T-helper 2 cell treated with Interferon-gamma antibody and Interleukin-4, amounts not matched to agents 100 ng/mL and 5 ng/mL, for 36 hours (primary cell): Measurements from ENCODE around the gene ABCB1. TPM values are rescaled to one million over a fixed set of nuclear protein-coding genes. Genes with fewer than 3 reads are reported as not detected.

ENCODE experiments used
- intact Hi-C: fragments of 100-400 bp; cut with micrococcal nuclease; formaldehyde crosslinking; loops from one replicate; pipeline ENCODE4 v1.15.1; 2023
- total RNA-seq: library from RNA; stranded (reverse); gene quantifications from 2 replicates; pipeline ENCODE4 v1.2.3, GENCODE V29; 2022

The ABCB1 gene
- total RNA-seq, 1 donor from 2014 or later = 3.7 TPM

GRCh38 chr7:87517891-87518290 is 82.8 kb downstream of the ABCB1 start:
- intact Hi-C loops = no loop called here

- intact Hi-C loops = no loop called here
These were observed 83.4 kb downstream of the ABCB1 start for GRCh38 chr7:87517136-87517815.

- intact Hi-C loops = no loop called here
These were observed 86.8 kb downstream of the ABCB1 start for GRCh38 chr7:87513735-87514335.

GRCh38 chr7:87512906-87513305 is 87.8 kb downstream of the ABCB1 start:
- intact Hi-C loops = no loop called here

DNA sequence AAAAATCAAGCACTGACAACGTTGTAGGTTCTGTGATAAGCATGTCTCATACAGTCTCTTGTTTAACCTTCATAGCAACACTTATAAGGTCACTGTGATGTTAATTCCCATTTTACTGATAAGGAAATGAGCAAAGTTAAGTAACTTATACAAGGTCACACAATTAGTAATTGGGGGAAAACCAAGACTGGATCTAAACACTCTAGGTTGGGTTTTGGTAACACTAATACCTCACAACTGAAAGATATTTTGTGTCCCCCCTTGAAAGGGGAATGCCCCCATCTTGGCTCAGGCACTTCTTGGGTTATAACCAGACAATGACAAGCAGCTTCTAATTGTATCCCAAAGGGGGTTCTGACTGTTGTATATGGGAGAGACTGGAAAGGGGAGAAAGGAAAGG is 89.2 kb downstream of the ABCB1 start:
- intact Hi-C loops = no loop called here

DNA sequence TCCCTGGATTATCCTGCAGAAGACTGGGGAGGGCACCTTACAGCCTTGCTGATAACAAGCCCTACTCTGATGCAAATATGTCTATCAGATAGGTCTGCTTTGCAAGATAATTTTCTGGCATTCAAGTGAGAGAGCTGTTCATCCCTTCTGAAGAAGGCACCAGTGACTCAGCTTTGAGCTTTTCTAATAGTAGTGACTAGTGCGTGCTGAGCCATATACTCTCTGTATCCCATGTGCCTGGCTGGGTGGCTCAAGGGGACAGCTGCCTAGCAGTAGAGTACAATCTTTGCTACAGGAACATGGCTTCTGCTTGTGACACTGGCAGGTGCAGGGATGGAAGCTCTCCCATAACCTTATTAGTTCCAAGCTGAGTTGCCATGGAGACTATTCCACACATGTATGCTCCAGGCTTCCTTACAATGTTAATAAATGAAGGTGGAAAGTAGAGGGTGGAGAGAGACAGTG is 90.2 kb downstream of the ABCB1 start:
- intact Hi-C loops = no loop called here

GRCh38 chr7:87507446-87507845 is 93.2 kb downstream of the ABCB1 start:
- intact Hi-C loops = loop anchor here (10.0 kb wide), 1 partner anchor 287 kb away; no protein-coding TSS in a partner anchor

GRCh38 chr7:87506246-87507180 is 94.2 kb downstream of the ABCB1 start:
- intact Hi-C loops = loop anchor here (10.0 kb wide), 1 partner anchor 288 kb away; no protein-coding TSS in a partner anchor

GRCh38 chr7:87505557-87506245 is 95.0 kb downstream of the ABCB1 start:
- intact Hi-C loops = loop anchor here (10.0 kb wide), 1 partner anchor 289 kb away; no protein-coding TSS in a partner anchor

- intact Hi-C loops = loop anchor here (10.0 kb wide), 1 partner anchor 290 kb away; no protein-coding TSS in a partner anchor
These were observed 95.6 kb downstream of the ABCB1 start for GRCh38 chr7:87505122-87505521.

DNA sequence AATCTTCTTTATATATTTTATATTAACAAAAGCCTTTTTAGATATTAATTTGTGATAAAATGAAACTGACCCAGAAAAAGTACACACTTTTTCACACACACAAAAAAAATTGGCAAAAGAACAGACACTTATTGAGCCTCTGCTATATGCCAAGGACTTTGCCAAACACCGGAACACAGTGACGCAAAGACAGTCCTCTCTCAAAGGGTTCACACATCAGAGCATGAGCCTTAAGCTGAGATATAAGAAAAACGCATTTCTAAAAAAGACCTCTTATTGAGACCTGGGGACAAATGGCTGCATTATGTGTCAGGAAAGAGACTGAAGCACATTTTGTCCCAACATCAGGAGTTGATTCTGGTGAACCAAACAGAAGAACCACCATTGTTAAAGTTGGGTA is 101.2 kb downstream of the ABCB1 start:
- intact Hi-C loops = no loop called here

DNA sequence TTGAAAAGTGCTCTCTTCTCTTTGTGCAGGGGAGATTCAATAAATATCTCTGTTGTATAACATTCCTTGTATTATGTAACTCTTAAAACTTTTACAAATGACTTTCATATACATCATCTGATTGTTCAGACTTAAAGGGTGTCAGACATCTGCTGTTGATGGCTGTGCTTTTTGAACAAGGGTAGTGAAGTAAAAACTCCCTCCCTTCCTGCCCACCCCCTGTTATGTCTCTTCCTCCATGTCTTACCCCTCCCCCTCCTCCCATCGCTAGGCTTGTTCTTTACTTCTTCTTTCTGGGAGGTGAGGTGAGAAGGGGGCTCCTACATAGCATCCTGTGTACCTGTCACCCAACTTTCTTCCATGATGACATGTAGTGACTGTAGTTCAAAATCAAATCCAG is 101.8 kb downstream of the ABCB1 start:
- intact Hi-C loops = no loop called here

DNA sequence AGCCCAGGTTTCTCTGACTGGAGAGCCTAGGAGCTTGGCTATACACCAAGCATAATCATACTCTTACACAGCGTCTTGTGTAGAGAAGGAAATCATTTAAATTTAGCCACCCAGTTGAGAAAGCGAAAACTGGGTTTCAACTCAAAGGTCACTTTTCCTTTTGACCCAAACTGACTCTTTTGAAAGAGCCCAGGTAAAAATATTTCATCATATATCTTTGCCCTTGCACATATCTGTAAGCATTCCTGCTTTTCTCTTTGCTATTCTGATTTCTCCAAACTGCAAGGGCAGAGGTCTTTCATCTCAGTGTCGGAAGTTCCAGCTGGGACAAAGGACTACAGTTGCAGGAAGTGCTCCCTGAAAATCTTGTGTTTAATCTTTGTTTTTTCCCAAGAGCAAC is 103.2 kb downstream of the ABCB1 start:
- intact Hi-C loops = no loop called here

- intact Hi-C loops = no loop called here
These were observed 105.3 kb downstream of the ABCB1 start for GRCh38 chr7:87495366-87495765.

GRCh38 chr7:87494454-87494853 is 106.2 kb downstream of the ABCB1 start:
- intact Hi-C loops = no loop called here

GRCh38 chr7:87483131-87483530 is 117.6 kb downstream of the ABCB1 start:
- intact Hi-C loops = no loop called here

- intact Hi-C loops = no loop called here
These were observed 118.6 kb downstream of the ABCB1 start for GRCh38 chr7:87482115-87482514.

DNA sequence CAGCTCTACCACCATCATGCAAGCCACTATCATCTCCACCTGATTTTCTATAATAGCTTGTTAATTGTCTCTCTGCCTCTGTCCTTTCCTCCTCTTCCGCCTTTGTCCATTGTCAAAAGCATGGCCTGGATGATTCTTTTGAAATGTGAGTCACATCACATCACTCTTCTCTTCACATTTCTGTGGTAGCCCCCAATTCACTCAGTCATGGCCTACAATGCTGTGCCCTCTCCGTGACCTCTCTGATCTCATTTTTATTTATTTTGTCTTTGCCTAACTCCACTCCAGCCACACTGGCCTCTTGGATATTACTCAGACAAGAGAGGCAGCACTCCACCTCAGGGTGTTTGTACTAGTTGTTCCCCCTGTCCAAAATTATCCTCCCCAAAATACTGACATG is 120.3 kb downstream of the ABCB1 start:
- intact Hi-C loops = no loop called here

GRCh38 chr7:87479951-87480350 is 120.7 kb downstream of the ABCB1 start:
- intact Hi-C loops = no loop called here

- intact Hi-C loops = no loop called here
These were observed 124.5 kb downstream of the ABCB1 start for GRCh38 chr7:87476179-87476557.
